ENCODE results near the gene PRUNE2.
A peak's percentile ranks its signal among the peaks of the same experiment; 100 is the strongest.

Gene PRUNE2

GRCh38 chr9:76649894-76650293, 256.0 kb downstream of the PRUNE2 start:
- Histone ChIP-seq H3K4me3 (no peak overlapping the region), H3K27ac (no peak overlapping the region)

GRCh38 chr9:76646249-76646648, 259.7 kb downstream of the PRUNE2 start:
- Histone ChIP-seq H3K4me3 (no peak overlapping the region), H3K27ac (no peak overlapping the region)

GRCh38 chr9:76644647-76645250, 261.2 kb downstream of the PRUNE2 start:
- H3K4me3 ChIP-seq, result no peak overlapping the region
- no peak overlapping the region for H3K27ac ChIP-seq

- no peak overlapping the region for H3K4me3 ChIP-seq
- H3K27ac ChIP-seq, result peak overlapping the region in 3 of 21 experiments; percentile 23 to 64 (median 29)
Observed at GRCh38 chr9:76644171-76644570, 261.7 kb downstream of the PRUNE2 start.

- Histone ChIP-seq H3K27ac (peak overlapping the region in 6 of 21 experiments; percentile 26 to 76 (median 46)), H3K4me3 (no peak overlapping the region)
Observed at GRCh38 chr9:76643399-76644117, 262.4 kb downstream of the PRUNE2 start.

- Histone ChIP-seq H3K27ac (peak overlapping the region in 3 of 21 experiments; percentile 26 to 76 (median 64)), H3K4me3 (no peak overlapping the region)
Observed at GRCh38 chr9:76642701-76643209, 263.2 kb downstream of the PRUNE2 start.

GRCh38 chr9:76642074-76642473, 263.8 kb downstream of the PRUNE2 start:
- H3K27ac ChIP-seq, result peak overlapping the region in 1 of 21 experiments; percentile 64
- no peak overlapping the region for H3K4me3 ChIP-seq

- H3K27ac ChIP-seq, result no peak overlapping the region
- no peak overlapping the region for H3K4me3 ChIP-seq
Observed at GRCh38 chr9:76638001-76638400, 267.9 kb downstream of the PRUNE2 start.

GRCh38 chr9:76637416-76637815, 268.5 kb downstream of the PRUNE2 start:
- Histone ChIP-seq H3K27ac (no peak overlapping the region), H3K4me3 (no peak overlapping the region)

- Histone ChIP-seq H3K4me3 (no peak overlapping the region), H3K27ac (no peak overlapping the region)
Observed at GRCh38 chr9:76634356-76635054, 271.4 kb downstream of the PRUNE2 start.

GRCh38 chr9:76630916-76631315, 275.0 kb downstream of the PRUNE2 start:
- H3K27ac ChIP-seq, result no peak overlapping the region
- H3K4me3 ChIP-seq, result no peak overlapping the region

- Histone ChIP-seq H3K27ac (no peak overlapping the region), H3K4me3 (no peak overlapping the region)
Observed at GRCh38 chr9:76629205-76629990, 276.5 kb downstream of the PRUNE2 start.

- Histone ChIP-seq H3K27ac (no peak overlapping the region), H3K4me3 (no peak overlapping the region)
Observed at GRCh38 chr9:76628155-76628554, 277.8 kb downstream of the PRUNE2 start.

- Histone ChIP-seq H3K4me3 (no peak overlapping the region), H3K27ac (no peak overlapping the region)
Observed at GRCh38 chr9:76626980-76627379, 278.9 kb downstream of the PRUNE2 start.

- Histone ChIP-seq H3K4me3 (no peak overlapping the region), H3K27ac (no peak overlapping the region)
Observed at GRCh38 chr9:76626141-76626540, 279.8 kb downstream of the PRUNE2 start.

GRCh38 chr9:76624391-76625048, 281.4 kb downstream of the PRUNE2 start:
- Histone ChIP-seq H3K27ac (no peak overlapping the region), H3K4me3 (no peak overlapping the region)

GRCh38 chr9:76620996-76621395, 284.9 kb downstream of the PRUNE2 start:
- H3K4me3 ChIP-seq, result no peak overlapping the region

GRCh38 chr9:76620581-76620980, 285.3 kb downstream of the PRUNE2 start:
- Histone ChIP-seq H3K27ac (no peak overlapping the region), H3K4me3 (no peak overlapping the region)

More at GRCh38 chr9:76620996-76621395, 284.9 kb downstream of the PRUNE2 start:
- no peak overlapping the region for H3K27ac ChIP-seq

GRCh38 chr9:76619640-76620039, 286.3 kb downstream of the PRUNE2 start:
- H3K27ac ChIP-seq, result peak overlapping the region in 7 of 21 experiments; percentile 19 to 78 (median 60)
- no peak overlapping the region for H3K4me3 ChIP-seq

Data from skin epidermis (tissue), 12 donors.